ENCODE measurements around the gene GSG1L.

GSG1L gene

GRCh38 chr16:27764869-27765675 is 298.4 kb downstream of the GSG1L start:
- no peak overlapping the region for H3K4me3 ChIP-seq
- TF ChIP-seq CTCF (IDR thresholded peaks at IDR 0.05): no peak
- no peak for DNase-seq (ENCODE audit: low spot score)
- H3K27ac ChIP-seq: no peak overlapping the region

GRCh38 chr16:27764427-27764826 is 299.1 kb downstream of the GSG1L start:
- no peak overlapping the region for H3K27ac ChIP-seq
- DNase-seq (ENCODE audit: low spot score): no peak
- TF ChIP-seq CTCF (IDR thresholded peaks at IDR 0.05): no peak
- no peak overlapping the region for H3K4me3 ChIP-seq

- no peak for DNase-seq (ENCODE audit: low spot score)
- H3K4me3 ChIP-seq: no peak overlapping the region
- H3K27ac ChIP-seq: no peak overlapping the region
- no peak for TF ChIP-seq CTCF (IDR thresholded peaks at IDR 0.05)
Observed at GRCh38 chr16:27762441-27762840, 301.1 kb downstream of the GSG1L start.

- Histone ChIP-seq H3K4me3 (no peak overlapping the region), H3K27ac (no peak overlapping the region)
- DNase-seq (ENCODE audit: low spot score): no peak
- TF ChIP-seq CTCF (IDR thresholded peaks at IDR 0.05): no peak
Observed at GRCh38 chr16:27761816-27762215, 301.7 kb downstream of the GSG1L start.

GRCh38 chr16:27760789-27761176 is 302.7 kb downstream of the GSG1L start:
- DNase-seq (ENCODE audit: low spot score): no peak
- Histone ChIP-seq H3K4me3 (no peak overlapping the region), H3K27ac (no peak overlapping the region)
- no peak for TF ChIP-seq CTCF (IDR thresholded peaks at IDR 0.05)

- H3K27ac ChIP-seq: no peak overlapping the region
Observed at GRCh38 chr16:27759967-27760788, 303.3 kb downstream of the GSG1L start.

More at GRCh38 chr16:27759967-27760788, 303.3 kb downstream of the GSG1L start:
- no peak for DNase-seq (ENCODE audit: low spot score)
- TF ChIP-seq CTCF (IDR thresholded peaks at IDR 0.05): no peak
- no peak overlapping the region for H3K4me3 ChIP-seq

Measured in coronary artery (tissue), 2 donors.